ENCODE results near the gene ADGRG1. TPM values are rescaled to one million over a fixed set of nuclear protein-coding genes. Genes with fewer than 3 reads are reported as not detected.

Gene ADGRG1
- total RNA-seq, 2 experiments from 2014 or later = not detected

DNA sequence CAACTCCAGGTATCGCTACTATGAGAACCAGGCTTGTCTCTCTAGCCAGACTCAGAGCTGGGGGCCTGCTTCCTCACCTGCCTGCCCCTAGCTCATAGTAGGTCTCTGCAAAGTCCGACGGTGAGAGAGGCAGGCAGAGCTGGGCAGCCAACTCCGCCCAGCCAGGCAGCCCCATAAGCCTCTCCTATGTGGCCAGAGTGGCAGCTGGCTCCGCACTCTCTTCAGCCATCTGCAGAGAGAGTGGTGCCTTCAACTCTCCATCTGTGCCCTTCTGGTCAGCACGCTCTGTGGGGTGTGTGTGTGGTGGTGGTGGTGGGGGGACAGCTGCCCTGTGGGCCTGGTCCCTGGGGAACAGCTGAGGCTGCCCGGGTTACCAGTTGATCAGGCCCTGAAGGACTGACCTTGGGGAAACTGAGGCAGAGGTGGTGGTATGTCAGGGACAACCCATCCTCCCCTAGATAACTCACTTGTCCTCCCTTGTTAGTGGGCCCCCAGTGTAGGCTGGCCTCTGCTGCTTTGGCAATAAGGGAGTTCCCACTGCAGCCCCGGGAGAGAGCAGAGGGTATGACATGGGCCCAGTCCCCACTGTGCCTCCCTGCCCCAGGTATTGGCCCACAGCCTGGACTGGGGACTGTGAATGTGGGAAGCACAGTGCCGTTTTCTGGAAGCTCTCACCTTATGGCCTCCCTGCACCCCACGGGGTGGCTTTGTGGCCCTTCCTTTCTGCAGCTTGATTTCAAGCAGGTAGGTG is 1.8 kb upstream of the ADGRG1 start:
- CTCF ChIA-PET (ENCODE audit: unreplicated experiment) = interaction anchor here (0.6 kb wide), 1 partner anchor 103 kb away, joined by 4 read pairs; no protein-coding TSS in a partner anchor
- intact Hi-C loops (cut with micrococcal nuclease; ENCODE audit: unreplicated experiment) = no loop called here
- no peaks in the 10 kb centered on the region for H4K20me1 ChIP-seq (ENCODE audit: insufficient read depth, low read length)
- H3K4me1 ChIP-seq (ENCODE audit: insufficient read depth, low read length, poor library complexity, severe bottlenecking) = no peaks in the 10 kb centered on the region
- H3K79me2 ChIP-seq (ENCODE audit: insufficient read depth, low read depth, low read length) = no peaks in the 10 kb centered on the region
- H3K9me2 ChIP-seq (ENCODE audit: insufficient read depth, low read length) = no peaks in the 10 kb centered on the region
- no peaks in the 10 kb centered on the region for H3K9me3 ChIP-seq (ENCODE audit: low read length)
- POLR2A ChIA-PET = no interaction called here
- H3K4me3 ChIP-seq (ENCODE audit: low read depth, low read length, poor library complexity, severe bottlenecking) = no peak overlapping the region
- no peak overlapping the region for H3K27ac ChIP-seq (ENCODE audit: low read depth, low read length, poor library complexity, severe bottlenecking)
- TF ChIP-seq EZH2phosphoT487 (IDR thresholded peaks at IDR 0.05; ENCODE audit: borderline replicate concordance, low read depth, low read length) = no peak
- TF ChIP-seq, protein P1, sequence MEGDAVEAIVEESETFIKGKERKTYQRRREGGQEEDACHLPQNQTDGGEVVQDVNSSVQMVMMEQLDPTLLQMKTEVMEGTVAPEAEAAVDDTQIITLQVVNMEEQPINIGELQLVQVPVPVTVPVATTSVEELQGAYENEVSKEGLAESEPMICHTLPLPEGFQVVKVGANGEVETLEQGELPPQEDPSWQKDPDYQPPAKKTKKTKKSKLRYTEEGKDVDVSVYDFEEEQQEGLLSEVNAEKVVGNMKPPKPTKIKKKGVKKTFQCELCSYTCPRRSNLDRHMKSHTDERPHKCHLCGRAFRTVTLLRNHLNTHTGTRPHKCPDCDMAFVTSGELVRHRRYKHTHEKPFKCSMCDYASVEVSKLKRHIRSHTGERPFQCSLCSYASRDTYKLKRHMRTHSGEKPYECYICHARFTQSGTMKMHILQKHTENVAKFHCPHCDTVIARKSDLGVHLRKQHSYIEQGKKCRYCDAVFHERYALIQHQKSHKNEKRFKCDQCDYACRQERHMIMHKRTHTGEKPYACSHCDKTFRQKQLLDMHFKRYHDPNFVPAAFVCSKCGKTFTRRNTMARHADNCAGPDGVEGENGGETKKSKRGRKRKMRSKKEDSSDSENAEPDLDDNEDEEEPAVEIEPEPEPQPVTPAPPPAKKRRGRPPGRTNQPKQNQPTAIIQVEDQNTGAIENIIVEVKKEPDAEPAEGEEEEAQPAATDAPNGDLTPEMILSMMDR (conservative IDR thresholded peaks at IDR 0.05; ENCODE audit: low read length) = no peak
- no peak for DNase-seq (ENCODE audit: low spot score)
- no peak overlapping the region for H3K4me2 ChIP-seq (ENCODE audit: low read length)
- BruUV-seq (replicated peaks) = no TSS peak
- H3K36me3 ChIP-seq (ENCODE audit: insufficient read depth, low read length) = no peaks in the 10 kb centered on the region
- no peak overlapping the region for H2AFZ ChIP-seq (ENCODE audit: low read length)

DNA sequence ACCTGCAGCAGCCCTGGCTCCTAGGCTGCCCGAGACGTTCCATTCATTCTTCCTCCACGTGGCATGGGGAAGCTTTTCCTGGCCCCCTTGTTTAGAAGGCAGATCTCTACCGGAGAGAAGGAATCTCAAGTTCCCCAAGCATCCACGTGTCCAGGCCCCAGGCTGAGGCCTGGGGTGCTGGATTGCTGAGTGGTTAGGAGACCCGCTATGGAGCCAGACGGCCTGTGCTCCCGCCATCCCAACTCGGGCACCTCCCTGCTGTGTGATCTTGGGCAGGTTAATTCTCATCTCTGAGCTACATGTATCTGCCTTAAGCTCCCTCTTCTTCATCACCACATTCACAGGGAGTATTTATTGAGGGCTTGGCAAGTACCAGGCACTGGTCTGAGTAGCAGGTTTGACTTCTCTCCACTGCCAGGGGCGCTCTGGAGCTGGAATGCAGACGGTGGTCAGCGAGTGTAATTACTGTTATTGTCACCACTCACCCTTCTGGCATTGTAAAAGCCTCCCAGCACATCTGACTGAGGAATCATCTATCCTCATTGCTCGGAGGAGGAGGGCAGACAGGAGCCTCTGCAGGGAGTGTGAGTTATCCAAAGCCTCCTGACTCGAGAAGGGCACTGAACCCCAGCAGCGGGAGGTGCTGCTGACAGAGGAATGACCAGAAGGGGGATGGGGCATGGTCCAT is 1.1 kb upstream of the ADGRG1 start:
- H3K9me2 ChIP-seq (ENCODE audit: insufficient read depth, low read length) = no peaks in the 10 kb centered on the region
- TF ChIP-seq EZH2phosphoT487 (IDR thresholded peaks at IDR 0.05; ENCODE audit: borderline replicate concordance, low read depth, low read length) = no peak
- TF ChIP-seq, protein P1 (conservative IDR thresholded peaks at IDR 0.05; ENCODE audit: low read length) = no peak
- no peaks in the 10 kb centered on the region for H3K4me1 ChIP-seq (ENCODE audit: insufficient read depth, low read length, poor library complexity, severe bottlenecking)
- H2AFZ ChIP-seq (ENCODE audit: low read length) = no peak overlapping the region
- H4K20me1 ChIP-seq (ENCODE audit: insufficient read depth, low read length) = no peaks in the 10 kb centered on the region
- POLR2A ChIA-PET = no interaction called here
- no peak overlapping the region for H3K27ac ChIP-seq (ENCODE audit: low read depth, low read length, poor library complexity, severe bottlenecking)
- H3K79me2 ChIP-seq (ENCODE audit: insufficient read depth, low read depth, low read length) = no peaks in the 10 kb centered on the region
- CTCF ChIA-PET (ENCODE audit: unreplicated experiment) = no interaction called here
- DNase-seq (ENCODE audit: low spot score) = no peak
- intact Hi-C loops (cut with micrococcal nuclease; ENCODE audit: unreplicated experiment) = no loop called here
- H3K36me3 ChIP-seq (ENCODE audit: insufficient read depth, low read length) = no peaks in the 10 kb centered on the region
- H3K9me3 ChIP-seq (ENCODE audit: low read length) = no peaks in the 10 kb centered on the region
- H3K4me2 ChIP-seq (ENCODE audit: low read length) = no peak overlapping the region
- no TSS peak for BruUV-seq (replicated peaks)
- H3K4me3 ChIP-seq (ENCODE audit: low read depth, low read length, poor library complexity, severe bottlenecking) = no peak overlapping the region

- DNase-seq (ENCODE audit: low spot score) = no peak
- H3K4me1 ChIP-seq (ENCODE audit: insufficient read depth, low read length, poor library complexity, severe bottlenecking) = no peaks in the 10 kb centered on the region
- no peak overlapping the region for H3K4me3 ChIP-seq (ENCODE audit: low read depth, low read length, poor library complexity, severe bottlenecking)
- intact Hi-C loops (cut with micrococcal nuclease; ENCODE audit: unreplicated experiment) = no loop called here
- ChIA-PET POLR2A (no interaction called here), CTCF (ENCODE audit: unreplicated experiment) (no interaction called here)
- H4K20me1 ChIP-seq (ENCODE audit: insufficient read depth, low read length) = no peaks in the 10 kb centered on the region
- no peak overlapping the region for H3K4me2 ChIP-seq (ENCODE audit: low read length)
- TF ChIP-seq, protein P1 (conservative IDR thresholded peaks at IDR 0.05; ENCODE audit: low read length) = no peak
- no peak for TF ChIP-seq EZH2phosphoT487 (IDR thresholded peaks at IDR 0.05; ENCODE audit: borderline replicate concordance, low read depth, low read length)
- no TSS peak for BruUV-seq (replicated peaks)
- no peaks in the 10 kb centered on the region for H3K9me3 ChIP-seq (ENCODE audit: low read length)
- no peaks in the 10 kb centered on the region for H3K9me2 ChIP-seq (ENCODE audit: insufficient read depth, low read length)
- H3K36me3 ChIP-seq (ENCODE audit: insufficient read depth, low read length) = no peaks in the 10 kb centered on the region
- no peak overlapping the region for H2AFZ ChIP-seq (ENCODE audit: low read length)
- no peak overlapping the region for H3K27ac ChIP-seq (ENCODE audit: low read depth, low read length, poor library complexity, severe bottlenecking)
- no peaks in the 10 kb centered on the region for H3K79me2 ChIP-seq (ENCODE audit: insufficient read depth, low read depth, low read length)
Measured at GRCh38 chr16:57628783-57629293, 408 bp downstream of the ADGRG1 start.

Data from OCI-LY7 (cell line).